A549 (cell line): ENCODE data around the gene IFITM5. TPM values are rescaled to one million over a fixed set of nuclear protein-coding genes. Genes with fewer than 3 reads are reported as not detected.

Source experiments
- ATAC-seq, 2 experiments: fragments of 200-7000 bp in 1 of 2; fragments of >200 bp in 1 of 2; cut with Nextera tagmentation in 1 of 2; cut with Tn5 transposase in 1 of 2; 3 replicates each; pipeline versions ENCODE4 v1.8.0 to v1.9.1; 2018 to 2020; ENCODE audit warnings: mild to moderate bottlenecking in 1 of 2, moderate library complexity in 1 of 2
- CTCF ChIA-PET: fragments of 300-600 bp; sonication (Branson Sonifier 250); formaldehyde crosslinking; extraction: SDS; loops from one replicate; lab custom pipeline; 2021; ENCODE audit warnings: antibody characterized with exemption, inconsistent platforms; lab: Yijun Ruan, JAX
- POLR2A ChIA-PET: fragments of 350-600 bp; formaldehyde crosslinking; extraction: SDS; loops from one replicate; lab custom pipeline; 2021; ENCODE audit warnings: antibody characterized with exemption, inconsistent platforms; lab: Yijun Ruan, JAX
- DNase-seq, 2 experiments: peaks; one replicate each; pipeline versions ENCODE4 v3.0.0 to v3.0.0-alpha.2; 2011 to 2016; ENCODE audit warnings: low read depth in 1 of 2, low spot score in 1 of 2
- FAIRE-seq: peaks from 2 replicates; lab custom pipeline; 2011; peaks lifted over from hg19 to GRCh38; lab: Jason Lieb, UNC
- H3K27ac ChIP-seq, 2 experiments: fragments of >200 bp; sonication (Bioruptor Twin); formaldehyde crosslinking; 3 replicates each; pipeline ENCODE4 v1.5.1; 2016 to 2017
- H3K4me1 ChIP-seq: fragments of >200 bp; sonication (Bioruptor Twin); formaldehyde crosslinking; 3 replicates; pipeline ENCODE4 v1.6.1; 2016
- H3K4me2 ChIP-seq: fragments of >200 bp; sonication (Bioruptor Twin); formaldehyde crosslinking; 3 replicates; pipeline ENCODE4 v1.6.1; 2016
- H3K4me3 ChIP-seq: fragments of >200 bp; sonication (Bioruptor Twin); formaldehyde crosslinking; 3 replicates; pipeline ENCODE4 v1.5.1; 2016
- H3K9me3 ChIP-seq: fragments of >200 bp; sonication (Bioruptor Twin); formaldehyde crosslinking; 3 replicates; pipeline ENCODE4 v1.6.1; 2016
- BHLHE40 ChIP-seq: IDR thresholded peaks from 2 replicates; pipeline ENCODE4 v1.6.1; 2012; ENCODE audit warnings: low read depth, low read length, inconsistent platforms
- CBX8 ChIP-seq: fragments of 200-600 bp; sonication (generic); IDR thresholded peaks from 2 replicates; pipeline ENCODE4 v1.6.1; 2016
- CEBPB ChIP-seq, 2 experiments: fragments of >200 bp in 1 of 2; sonication (Bioruptor Twin) in 1 of 2; formaldehyde crosslinking in 1 of 2; IDR thresholded peaks; 2 replicates each; pipeline ENCODE4 v1.6.1; 2012 to 2016
- CHD4 ChIP-seq: fragments of 200-600 bp; sonication (generic); IDR thresholded peaks from 2 replicates; pipeline ENCODE4 v1.6.1; 2016; ENCODE audit warnings: antibody characterized with exemption, mild to moderate bottlenecking, borderline replicate concordance
- EHF ChIP-seq: fragments of 250-450 bp; sonication (Bioruptor Pico); IDR thresholded peaks from 2 replicates; pipeline ENCODE4 v1.5.0; 2020; ENCODE audit warnings: mild to moderate bottlenecking
- EHMT2 ChIP-seq: fragments of 200-600 bp; sonication (generic); IDR thresholded peaks from 2 replicates; pipeline ENCODE4 v1.6.1; 2016; ENCODE audit warnings: antibody characterized with exemption, low read depth, mild to moderate bottlenecking, moderate library complexity
- EP300 ChIP-seq, 2 experiments: fragments of >200 bp; sonication (Bioruptor Twin); formaldehyde crosslinking; IDR thresholded peaks; 2 replicates in 1 of 2; 3 replicates in 1 of 2; pipeline ENCODE4 v1.6.1; 2016 to 2017
- FOSB ChIP-seq: fragments of 250-450 bp; sonication (Bioruptor Pico); IDR thresholded peaks from 2 replicates; pipeline ENCODE4 v1.5.0; 2020; ENCODE audit warnings: mild to moderate bottlenecking, moderate library complexity
- HDAC2 ChIP-seq: fragments of 200-600 bp; sonication (generic); IDR thresholded peaks from 2 replicates; pipeline ENCODE4 v1.6.1; 2016
- HOXB13 ChIP-seq: fragments of 250-450 bp; sonication (Bioruptor Pico); IDR thresholded peaks from 2 replicates; pipeline ENCODE4 v1.5.0; 2020; ENCODE audit warnings: low read depth, mild to moderate bottlenecking, moderate library complexity
- JUNB ChIP-seq: fragments of >200 bp; sonication (Bioruptor Twin); formaldehyde crosslinking; IDR thresholded peaks from 2 replicates; pipeline ENCODE4 v1.6.1; 2016
- KDM1A ChIP-seq: fragments of 200-600 bp; sonication (generic); IDR thresholded peaks from 2 replicates; pipeline ENCODE4 v1.6.1; 2016; ENCODE audit warnings: low read depth, mild to moderate bottlenecking
- KDM5A ChIP-seq: fragments of 200-600 bp; sonication (generic); IDR thresholded peaks from 2 replicates; pipeline ENCODE4 v1.6.1; 2016; ENCODE audit warnings: antibody characterized with exemption, mild to moderate bottlenecking
- MAZ ChIP-seq: fragments of 150-350 bp; IDR thresholded peaks from 2 replicates; pipeline ENCODE4 v1.6.1; 2014; ENCODE audit warnings: antibody characterized with exemption, low read depth, low read length, borderline replicate concordance
- NPAS2 ChIP-seq: fragments of 250-450 bp; sonication (Bioruptor Pico); IDR thresholded peaks from 2 replicates; pipeline ENCODE4 v1.8.0; 2022; ENCODE audit warnings: mild to moderate bottlenecking, moderate library complexity, borderline replicate concordance
- RAD21 ChIP-seq, 2 experiments: fragments of >200 bp in 1 of 2; sonication (Bioruptor Twin) in 1 of 2; formaldehyde crosslinking in 1 of 2; IDR thresholded peaks in 1 of 2; conservative IDR thresholded peaks in 1 of 2; 2 replicates in 1 of 2; 3 replicates in 1 of 2; pipeline ENCODE4 v1.6.1; 2012 to 2018; ENCODE audit warnings: inconsistent platforms in 1 of 2
- RCOR1 ChIP-seq: fragments of 150-350 bp; IDR thresholded peaks from 2 replicates; pipeline ENCODE4 v1.6.1; 2014; ENCODE audit warnings: antibody characterized with exemption, low read length, low read depth
- RNF2 ChIP-seq: fragments of 200-600 bp; sonication (generic); IDR thresholded peaks from 2 replicates; pipeline ENCODE4 v1.6.1; 2016; ENCODE audit warnings: low read depth, mild to moderate bottlenecking, antibody characterized with exemption, moderate library complexity, borderline replicate concordance
- SREBF2 ChIP-seq: fragments of 450-650 bp; IDR thresholded peaks from 2 replicates; pipeline ENCODE4 v1.6.1; 2014; ENCODE audit warnings: mild to moderate bottlenecking, moderate library complexity
- ZNF302 ChIP-seq: fragments of 250-450 bp; sonication (Bioruptor Pico); IDR thresholded peaks from 2 replicates; pipeline ENCODE4 v1.9.0; 2021; ENCODE audit warnings: inconsistent platforms, mild to moderate bottlenecking, moderate library complexity
- ZSCAN20 ChIP-seq: fragments of 250-450 bp; sonication (Bioruptor Pico); IDR thresholded peaks from 2 replicates; pipeline ENCODE4 v1.8.0; 2022; ENCODE audit warnings: mild to moderate bottlenecking, moderate library complexity
- WGBS: methylation state at CpG from one replicate; pipeline ENCODE4 v1.1.6; 2017; ENCODE audit errors: missing lambda C conversion rate; 5-methylcytosine and 5-hydroxymethylcytosine counted together
- polyA plus RNA-seq, 4 experiments: library from polyadenylated mRNA; depleted of rRNA in 3 of 4; stranded (reverse); fragments of >200 nt; fragmentation: RNase III in 1 of 4; extraction: RNeasy Plus Mini Kit Qiagen cat#74134 plus additional on column Dnase treatment in 1 of 4; gene quantifications; 2 replicates in 3 of 4; 3 replicates in 1 of 4; pipeline ENCODE4 v1.2.3, GENCODE V29; 2011 to 2017
- TF ChIP-seq, protein P1 (sequence below): fragments of 200-600 bp; sonication (generic); IDR thresholded peaks from 2 replicates; pipeline ENCODE4 v1.6.1; 2016; ENCODE audit warnings: antibody characterized with exemption, mild to moderate bottlenecking, moderate library complexity
- TF ChIP-seq, protein P2 (sequence below): IDR thresholded peaks from 2 replicates; pipeline ENCODE4 v1.6.1; 2012
- TF ChIP-seq, protein P3 (sequence below): fragments of >200 bp; sonication (Bioruptor Twin); formaldehyde crosslinking; IDR thresholded peaks from 3 replicates; pipeline ENCODE4 v1.5.1; 2016
- TF ChIP-seq, protein P4 (sequence below): fragments of >200 bp; sonication (Bioruptor Twin); formaldehyde crosslinking; IDR thresholded peaks from 3 replicates; pipeline ENCODE4 v1.6.1; 2016

IFITM5 gene
- polyA plus RNA-seq, 2 of the 4 experiments (the other 2 are of a cell fraction) = not detected

DNA sequence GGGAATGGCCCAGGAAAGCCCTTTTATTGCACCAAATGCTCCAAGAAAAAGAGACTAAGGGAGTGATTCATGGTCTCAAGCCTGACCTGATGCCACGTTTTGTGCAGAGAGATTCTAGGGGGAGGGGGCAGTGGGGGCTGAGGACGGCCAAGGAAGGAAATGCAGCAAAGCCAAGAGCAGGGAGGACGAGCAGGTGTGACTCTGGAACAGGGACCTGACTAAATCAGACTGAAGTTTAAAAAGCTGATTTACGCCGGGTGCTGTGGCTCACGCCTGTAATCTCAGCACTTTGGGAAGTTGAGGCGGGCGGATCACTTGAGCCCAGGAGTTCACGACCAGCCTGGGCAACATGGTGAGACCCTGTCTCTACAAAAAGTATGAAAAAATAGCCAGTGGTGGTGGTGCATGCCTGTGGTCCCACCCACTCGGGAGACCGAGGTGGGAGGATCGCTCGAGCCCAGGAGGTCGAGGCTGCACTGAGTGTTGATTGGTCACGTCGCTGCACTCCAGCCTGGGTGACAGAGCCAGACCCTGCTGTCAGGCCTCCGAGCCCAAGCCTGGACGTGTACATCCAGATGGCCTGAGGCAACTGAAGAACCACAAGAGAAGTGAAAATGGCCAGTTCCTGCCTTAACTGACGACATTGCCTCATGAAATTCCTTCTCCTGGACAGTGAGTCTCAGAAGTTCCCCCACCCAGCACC is 32.2 kb upstream of the IFITM5 start:
- POLR2A ChIA-PET = no interaction called here
- H3K4me1 ChIP-seq = peaks cover 9% of the 10 kb centered on the region; the same call in 1 of the 3 replicates
- TF ChIP-seq NPAS2 (CRISPR knock-in tag) (no peak), RNF2 (no peak), KDM1A (no peak), KDM5A (no peak), HOXB13 (CRISPR knock-in tag) (no peak), JUNB (no peak), RCOR1 (no peak), EP300 (IDR thresholded peaks at IDR 0.05) (no peak), EHF (CRISPR knock-in tag) (no peak), CHD4 (no peak), ZSCAN20 (CRISPR knock-in tag) (no peak), HDAC2 (no peak), EHMT2 (no peak), ZNF302 (CRISPR knock-in tag) (no peak), BHLHE40 (no peak), CBX8 (no peak), MAZ (no peak), SREBF2 (no peak)
- TF ChIP-seq, protein P1, sequence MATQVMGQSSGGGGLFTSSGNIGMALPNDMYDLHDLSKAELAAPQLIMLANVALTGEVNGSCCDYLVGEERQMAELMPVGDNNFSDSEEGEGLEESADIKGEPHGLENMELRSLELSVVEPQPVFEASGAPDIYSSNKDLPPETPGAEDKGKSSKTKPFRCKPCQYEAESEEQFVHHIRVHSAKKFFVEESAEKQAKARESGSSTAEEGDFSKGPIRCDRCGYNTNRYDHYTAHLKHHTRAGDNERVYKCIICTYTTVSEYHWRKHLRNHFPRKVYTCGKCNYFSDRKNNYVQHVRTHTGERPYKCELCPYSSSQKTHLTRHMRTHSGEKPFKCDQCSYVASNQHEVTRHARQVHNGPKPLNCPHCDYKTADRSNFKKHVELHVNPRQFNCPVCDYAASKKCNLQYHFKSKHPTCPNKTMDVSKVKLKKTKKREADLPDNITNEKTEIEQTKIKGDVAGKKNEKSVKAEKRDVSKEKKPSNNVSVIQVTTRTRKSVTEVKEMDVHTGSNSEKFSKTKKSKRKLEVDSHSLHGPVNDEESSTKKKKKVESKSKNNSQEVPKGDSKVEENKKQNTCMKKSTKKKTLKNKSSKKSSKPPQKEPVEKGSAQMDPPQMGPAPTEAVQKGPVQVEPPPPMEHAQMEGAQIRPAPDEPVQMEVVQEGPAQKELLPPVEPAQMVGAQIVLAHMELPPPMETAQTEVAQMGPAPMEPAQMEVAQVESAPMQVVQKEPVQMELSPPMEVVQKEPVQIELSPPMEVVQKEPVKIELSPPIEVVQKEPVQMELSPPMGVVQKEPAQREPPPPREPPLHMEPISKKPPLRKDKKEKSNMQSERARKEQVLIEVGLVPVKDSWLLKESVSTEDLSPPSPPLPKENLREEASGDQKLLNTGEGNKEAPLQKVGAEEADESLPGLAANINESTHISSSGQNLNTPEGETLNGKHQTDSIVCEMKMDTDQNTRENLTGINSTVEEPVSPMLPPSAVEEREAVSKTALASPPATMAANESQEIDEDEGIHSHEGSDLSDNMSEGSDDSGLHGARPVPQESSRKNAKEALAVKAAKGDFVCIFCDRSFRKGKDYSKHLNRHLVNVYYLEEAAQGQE = no peak
- no peak for ATAC-seq
- no peak overlapping the region for H3K4me2 ChIP-seq
- no peak for FAIRE-seq
- no peaks in the 10 kb centered on the region for H3K9me3 ChIP-seq
- H3K4me3 ChIP-seq = no peak overlapping the region
- no peak for DNase-seq
- WGBS = 74% methylated on average over 19 of the region's 19 CpGs
- no peak overlapping the region for H3K27ac ChIP-seq
- CTCF ChIA-PET = interaction anchor here (1.1 to 2.4 kb wide), 4 partner anchors 14 to 117 kb away, joined by 3 to 9 read pairs (median 6); no protein-coding TSS in a partner anchor

DNA sequence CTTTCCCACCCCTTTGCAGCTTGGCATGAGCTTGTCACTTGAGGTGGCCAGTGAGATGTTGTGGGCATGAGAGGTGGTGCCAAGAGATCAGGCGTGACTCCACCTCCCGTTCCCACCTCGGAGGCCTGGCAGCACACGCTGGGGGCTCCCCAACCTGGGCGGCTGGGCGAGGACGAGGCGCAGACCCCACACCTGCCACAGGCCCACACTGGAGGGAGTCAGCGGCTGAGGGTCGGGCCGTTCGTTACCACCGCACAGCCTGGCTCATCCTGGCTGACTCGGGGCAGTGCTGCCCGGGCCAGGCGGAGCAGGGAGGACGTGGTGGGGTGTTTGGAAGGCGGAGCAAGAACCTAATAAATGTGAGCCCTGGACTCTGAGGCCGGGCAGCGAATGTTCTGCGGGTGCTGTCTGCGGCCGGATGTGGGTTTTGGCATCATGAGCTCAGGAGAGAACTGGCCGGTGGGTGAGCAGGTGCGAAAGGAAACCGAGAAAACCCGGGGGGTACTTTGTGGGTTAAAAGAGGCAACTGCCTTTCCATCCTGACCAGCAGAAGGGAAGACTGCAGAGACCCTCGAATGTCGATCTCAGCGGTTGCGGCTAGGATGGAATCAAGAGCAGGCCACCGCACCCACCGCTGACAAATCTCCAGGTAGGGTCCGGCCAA is 31.5 kb upstream of the IFITM5 start:
- H3K27ac ChIP-seq = no peak overlapping the region
- no peak overlapping the region for H3K4me3 ChIP-seq
- peaks cover 9% of the 10 kb centered on the region; the same call in 1 of the 3 replicates for H3K4me1 ChIP-seq
- FAIRE-seq (no peak), ATAC-seq (no peak), DNase-seq (no peak)
- H3K4me2 ChIP-seq = no peak overlapping the region
- no peaks in the 10 kb centered on the region for H3K9me3 ChIP-seq
- 74% methylated on average over 33 of the region's 34 CpGs for WGBS
- ChIA-PET POLR2A (interaction anchor here (1.3 kb wide), 1 partner anchor 25 kb away, joined by 5 read pairs; no protein-coding TSS in a partner anchor), CTCF (interaction anchor here (0.8 to 2.8 kb wide), 10 partner anchors 10 to 80 kb away, joined by 3 to 9 read pairs (median 4); no protein-coding TSS in a partner anchor)
- no peak for TF ChIP-seq RCOR1
- no peak for TF ChIP-seq MAZ
- TF ChIP-seq EHMT2 = no peak
- TF ChIP-seq, protein P2, sequence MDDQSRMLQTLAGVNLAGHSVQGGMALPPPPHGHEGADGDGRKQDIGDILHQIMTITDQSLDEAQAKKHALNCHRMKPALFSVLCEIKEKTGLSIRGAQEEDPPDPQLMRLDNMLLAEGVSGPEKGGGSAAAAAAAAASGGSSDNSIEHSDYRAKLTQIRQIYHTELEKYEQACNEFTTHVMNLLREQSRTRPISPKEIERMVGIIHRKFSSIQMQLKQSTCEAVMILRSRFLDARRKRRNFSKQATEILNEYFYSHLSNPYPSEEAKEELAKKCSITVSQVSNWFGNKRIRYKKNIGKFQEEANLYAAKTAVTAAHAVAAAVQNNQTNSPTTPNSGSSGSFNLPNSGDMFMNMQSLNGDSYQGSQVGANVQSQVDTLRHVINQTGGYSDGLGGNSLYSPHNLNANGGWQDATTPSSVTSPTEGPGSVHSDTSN = no peak
- TF ChIP-seq, protein P3, sequence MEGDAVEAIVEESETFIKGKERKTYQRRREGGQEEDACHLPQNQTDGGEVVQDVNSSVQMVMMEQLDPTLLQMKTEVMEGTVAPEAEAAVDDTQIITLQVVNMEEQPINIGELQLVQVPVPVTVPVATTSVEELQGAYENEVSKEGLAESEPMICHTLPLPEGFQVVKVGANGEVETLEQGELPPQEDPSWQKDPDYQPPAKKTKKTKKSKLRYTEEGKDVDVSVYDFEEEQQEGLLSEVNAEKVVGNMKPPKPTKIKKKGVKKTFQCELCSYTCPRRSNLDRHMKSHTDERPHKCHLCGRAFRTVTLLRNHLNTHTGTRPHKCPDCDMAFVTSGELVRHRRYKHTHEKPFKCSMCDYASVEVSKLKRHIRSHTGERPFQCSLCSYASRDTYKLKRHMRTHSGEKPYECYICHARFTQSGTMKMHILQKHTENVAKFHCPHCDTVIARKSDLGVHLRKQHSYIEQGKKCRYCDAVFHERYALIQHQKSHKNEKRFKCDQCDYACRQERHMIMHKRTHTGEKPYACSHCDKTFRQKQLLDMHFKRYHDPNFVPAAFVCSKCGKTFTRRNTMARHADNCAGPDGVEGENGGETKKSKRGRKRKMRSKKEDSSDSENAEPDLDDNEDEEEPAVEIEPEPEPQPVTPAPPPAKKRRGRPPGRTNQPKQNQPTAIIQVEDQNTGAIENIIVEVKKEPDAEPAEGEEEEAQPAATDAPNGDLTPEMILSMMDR = no peak
- TF ChIP-seq KDM1A = no peak
- no peak for TF ChIP-seq CEBPB (IDR thresholded peaks at IDR 0.05)
- TF ChIP-seq, protein P4, sequence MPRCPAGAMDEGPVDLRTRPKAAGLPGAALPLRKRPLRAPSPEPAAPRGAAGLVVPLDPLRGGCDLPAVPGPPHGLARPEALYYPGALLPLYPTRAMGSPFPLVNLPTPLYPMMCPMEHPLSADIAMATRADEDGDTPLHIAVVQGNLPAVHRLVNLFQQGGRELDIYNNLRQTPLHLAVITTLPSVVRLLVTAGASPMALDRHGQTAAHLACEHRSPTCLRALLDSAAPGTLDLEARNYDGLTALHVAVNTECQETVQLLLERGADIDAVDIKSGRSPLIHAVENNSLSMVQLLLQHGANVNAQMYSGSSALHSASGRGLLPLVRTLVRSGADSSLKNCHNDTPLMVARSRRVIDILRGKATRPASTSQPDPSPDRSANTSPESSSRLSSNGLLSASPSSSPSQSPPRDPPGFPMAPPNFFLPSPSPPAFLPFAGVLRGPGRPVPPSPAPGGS = no peak
- no peak for TF ChIP-seq RAD21 (conservative IDR thresholded peaks at IDR 0.05 in 1 of 2, IDR thresholded peaks at IDR 0.05 in 1 of 2)
- no peak for TF ChIP-seq EHF (CRISPR knock-in tag)
- no peak for TF ChIP-seq FOSB (CRISPR knock-in tag)
